Measurements from ENCODE around the gene PAPOLA.
A peak's percentile ranks its signal among the peaks of the same experiment; 100 is the strongest.

GRCh38 chr14:96564389-96564788 lies 62.2 kb downstream of the PAPOLA start:
- 0 out of 2 replicates have a peak, but pooled peaks have one; percentile 8 for TF ChIP-seq CTCF (conservative IDR thresholded peaks at IDR 0.05; ENCODE audit: low read depth, low read length)
- no peak for TF ChIP-seq NFE2L2 (IDR thresholded peaks at IDR 0.05; ENCODE audit: low read depth, low read length)
- TF ChIP-seq MAZ (IDR thresholded peaks at IDR 0.05; ENCODE audit: borderline replicate concordance, low read depth, low read length) = no peak
- no peak for TF ChIP-seq MXI1 (IDR thresholded peaks at IDR 0.05; ENCODE audit: borderline replicate concordance, low read depth, low read length)
- TF ChIP-seq MAFK (IDR thresholded peaks at IDR 0.05; ENCODE audit: low read depth, low read length) = no peak
- TF ChIP-seq CEBPB (IDR thresholded peaks at IDR 0.05; ENCODE audit: low read depth, low read length) = no peak
- no peak for TF ChIP-seq POLR2A (IDR thresholded peaks at IDR 0.05; ENCODE audit: low read depth, low read length)
- TF ChIP-seq ELK1 (IDR thresholded peaks at IDR 0.05; ENCODE audit: borderline replicate concordance, low read depth, low read length) = no peak
- TF ChIP-seq SMC3 (IDR thresholded peaks at IDR 0.05; ENCODE audit: low read depth, low read length) = no peak
- no peak for TF ChIP-seq USF2 (IDR thresholded peaks at IDR 0.05; ENCODE audit: low read depth, low read length)
- no peak for TF ChIP-seq CHD1 (IDR thresholded peaks at IDR 0.05; ENCODE audit: low read depth, low read length)

Measured in IMR-90 (cell line).